GM19395 (cell line): ENCODE measurements around the gene PHF19.
A peak's percentile ranks its signal among the peaks of the same experiment; 100 is the strongest.

ENCODE experiments used
- ATAC-seq: cut with Tn5 transposase; IDR thresholded peaks from one replicate; pipeline ENCODE4 v1.9.1; 2021; ENCODE audit warnings: mild to moderate bottlenecking, moderate library complexity; ENCODE audit not compliant: unreplicated experiment

The PHF19 gene

GRCh38 chr9:120856700-120857099, 20.3 kb downstream of the PHF19 start:
- no peak for ATAC-seq

DNA sequence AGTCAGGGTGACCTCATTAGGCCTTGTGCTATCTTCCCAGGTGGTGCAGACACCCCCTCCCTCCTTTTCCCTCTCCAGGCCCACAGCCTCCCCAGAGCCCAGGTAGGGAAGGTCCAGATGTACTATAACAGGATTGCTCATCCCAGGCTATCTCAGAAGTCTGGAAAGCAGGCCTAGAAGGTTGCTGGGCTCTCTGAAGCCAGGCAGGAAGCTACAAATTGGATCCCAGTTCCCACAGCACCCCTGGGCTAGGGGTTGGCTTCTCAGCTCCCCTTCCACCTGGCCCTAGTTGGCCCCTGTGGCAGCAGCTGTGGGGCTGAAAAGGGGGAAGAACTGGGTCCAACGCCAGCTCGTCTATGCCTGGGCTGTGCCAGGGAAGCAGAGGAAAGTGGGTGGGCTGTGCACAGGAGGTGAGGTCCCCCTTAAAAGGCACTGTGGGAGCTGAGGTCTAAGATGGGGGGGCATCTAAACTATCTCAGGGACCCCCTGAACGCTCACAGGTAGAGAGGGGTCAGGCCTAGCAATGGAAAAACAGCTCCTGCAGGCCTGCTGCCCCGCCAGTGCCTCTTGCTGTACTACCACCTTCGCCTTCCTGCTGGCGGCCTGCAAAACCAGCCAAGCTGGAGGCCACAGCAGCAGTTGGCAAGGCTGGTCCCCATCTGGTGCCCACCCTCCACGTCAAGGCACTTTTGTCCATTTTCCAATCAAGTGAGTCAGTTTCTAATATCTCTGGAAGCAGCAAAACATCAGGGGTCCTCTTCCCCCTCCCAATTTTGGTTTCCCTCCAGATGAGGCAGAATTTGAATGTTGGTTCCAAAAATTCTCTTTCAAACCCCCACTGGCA, 20.9 kb downstream of the PHF19 start:
- ATAC-seq, result no peak

- ATAC-seq, result no peak
These were observed 22.2 kb downstream of the PHF19 start for GRCh38 chr9:120854596-120855327.

DNA sequence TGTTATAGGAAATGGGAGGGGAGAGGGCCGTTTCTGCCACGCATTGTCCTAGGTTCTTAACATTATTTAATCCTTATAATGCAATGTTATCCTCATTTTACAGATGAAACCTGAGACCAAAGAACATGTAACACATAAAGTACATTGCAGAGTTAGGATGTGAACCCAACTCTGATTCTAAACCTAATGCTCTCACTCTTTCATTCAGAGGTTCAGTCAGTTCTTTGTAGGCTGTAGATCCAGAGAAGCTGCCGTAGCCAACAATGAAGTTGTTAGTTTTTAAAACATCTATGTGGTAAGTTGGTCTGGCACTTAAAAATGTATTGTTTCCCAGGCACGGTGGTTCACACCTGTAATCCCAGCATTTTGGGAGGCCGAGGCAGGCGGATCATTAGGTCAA, 23.8 kb downstream of the PHF19 start:
- no peak for ATAC-seq

DNA sequence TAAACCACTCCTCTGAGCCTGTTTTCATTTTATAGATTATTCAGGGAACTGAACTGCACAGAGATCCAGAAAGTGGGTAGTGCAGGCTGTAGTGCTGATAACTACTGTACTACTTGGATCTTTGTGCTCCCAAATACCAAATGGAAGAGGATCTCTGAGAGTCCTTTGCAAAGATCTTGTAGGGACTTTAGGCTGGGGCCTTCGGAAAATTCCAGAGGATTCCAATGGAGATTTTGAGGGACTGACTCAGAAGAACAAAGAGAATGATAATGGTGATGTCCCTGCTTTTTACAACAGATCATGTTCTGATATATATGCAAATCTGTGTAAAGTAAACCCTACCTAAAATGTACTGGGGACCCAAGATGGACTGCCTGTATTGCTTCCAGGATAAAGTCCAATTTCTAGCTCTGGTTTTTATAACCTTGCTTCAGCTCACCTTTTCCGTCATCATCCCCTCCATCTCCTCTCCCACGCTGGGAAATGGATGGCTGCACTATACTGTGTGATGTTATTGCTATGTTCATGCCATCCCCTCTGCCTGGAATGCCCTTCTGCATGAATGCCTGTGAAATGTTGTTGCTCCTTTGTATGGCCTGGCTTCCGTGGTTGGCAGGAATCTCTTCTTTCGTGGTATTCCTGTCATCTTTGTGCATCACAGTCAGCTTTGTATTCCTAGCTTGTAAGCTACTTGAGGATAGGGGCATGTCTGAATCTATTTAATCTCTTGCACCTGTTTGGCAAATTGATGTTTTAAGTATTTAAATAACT, 24.6 kb downstream of the PHF19 start:
- ATAC-seq, result no peak

GRCh38 chr9:120851449-120851848, 25.5 kb downstream of the PHF19 start:
- ATAC-seq, result no peak

DNA sequence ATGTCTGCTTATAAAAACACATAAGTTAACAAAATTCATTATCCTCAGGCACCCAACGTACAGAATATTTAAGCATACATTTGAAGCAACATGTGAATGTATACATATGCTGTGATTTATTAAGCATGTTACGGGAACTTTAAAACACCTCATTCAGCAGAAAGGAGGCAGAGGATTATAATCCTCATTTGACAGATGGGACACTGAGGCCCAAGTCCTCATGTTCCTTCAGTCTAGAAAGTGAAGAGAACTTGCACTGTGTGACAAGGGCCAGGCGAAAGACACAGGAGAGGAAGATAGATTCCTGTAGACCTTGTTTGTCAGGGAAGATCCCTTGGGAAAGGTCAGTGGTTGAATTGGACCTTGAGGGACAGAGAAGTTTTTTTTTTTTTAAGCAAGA, 26.7 kb downstream of the PHF19 start:
- ATAC-seq, result no peak

DNA sequence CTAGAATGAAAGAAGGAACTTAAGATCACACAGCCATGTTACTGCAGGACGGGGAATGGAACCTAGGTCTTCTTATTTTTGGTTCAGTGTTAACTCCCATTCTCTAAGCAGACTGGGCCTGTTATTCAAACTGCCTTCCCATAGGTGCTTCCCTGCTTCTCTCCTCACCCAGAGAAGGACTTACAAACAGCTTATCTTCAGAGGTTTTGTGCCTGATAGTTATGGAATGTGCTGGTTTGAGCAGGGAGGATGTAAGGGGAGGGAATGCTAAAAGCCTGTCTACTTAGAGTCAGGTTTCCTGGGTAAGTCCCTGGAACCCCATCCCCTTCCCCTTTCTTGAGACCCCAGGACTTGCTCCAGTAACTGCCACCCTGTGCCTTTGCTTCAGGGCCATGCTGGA, 30.1 kb downstream of the PHF19 start:
- no peak for ATAC-seq

- no peak for ATAC-seq
These were observed 30.6 kb downstream of the PHF19 start for GRCh38 chr9:120846251-120846889.

GRCh38 chr9:120845255-120845654, 31.7 kb downstream of the PHF19 start:
- ATAC-seq, result no peak

DNA sequence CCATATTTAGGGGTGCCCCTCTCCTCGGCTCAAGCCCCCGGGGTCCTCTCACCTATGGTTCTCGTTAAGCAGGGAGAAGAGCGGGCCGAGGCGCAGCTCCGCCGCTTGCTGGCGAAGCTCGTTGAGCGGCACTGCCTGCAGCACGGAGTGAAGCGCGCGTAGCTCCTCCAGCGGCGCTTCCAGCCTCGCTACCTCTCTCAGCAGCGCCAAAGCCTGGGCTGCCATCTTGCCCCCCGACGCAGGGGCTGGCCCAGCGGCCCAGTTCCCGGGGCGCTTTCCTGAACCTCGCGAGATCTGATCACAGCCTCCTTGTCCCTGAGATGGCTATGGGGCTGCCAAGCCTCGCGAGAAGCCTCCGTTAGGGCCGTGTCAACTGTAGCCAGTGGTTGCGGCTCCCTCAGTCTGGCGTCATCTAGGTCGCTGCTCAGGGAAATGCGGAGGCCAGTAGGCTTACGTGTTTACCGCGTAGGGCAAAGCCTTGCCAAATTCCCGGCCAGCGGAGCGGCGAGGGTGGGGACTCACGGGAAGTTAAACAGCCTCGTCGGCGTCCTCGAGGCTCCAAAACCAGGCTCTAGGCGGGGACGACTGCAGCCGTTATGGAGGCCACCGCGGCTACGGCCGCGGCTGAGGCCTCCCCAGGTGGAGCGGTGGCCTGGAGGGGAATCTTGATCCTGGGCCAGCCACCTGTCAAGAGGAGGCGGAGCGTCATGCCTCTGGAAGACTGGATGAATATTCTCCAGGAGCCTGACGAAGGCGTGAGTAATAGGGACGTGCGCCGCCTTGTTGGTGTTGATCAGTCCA, 34.1 kb downstream of the PHF19 start, which contains the start of gene PSMD5:
TSS of gene PSMD5 (minus strand) at position 238 of the 801 bp plus-strand sequence. CDS start at position 225, 13 bp downstream.
- ATAC-seq, result peak; percentile 99

GRCh38 chr9:120841930-120842684, 34.9 kb downstream of the PHF19 start:
- ATAC-seq, result peak; percentile 15

DNA sequence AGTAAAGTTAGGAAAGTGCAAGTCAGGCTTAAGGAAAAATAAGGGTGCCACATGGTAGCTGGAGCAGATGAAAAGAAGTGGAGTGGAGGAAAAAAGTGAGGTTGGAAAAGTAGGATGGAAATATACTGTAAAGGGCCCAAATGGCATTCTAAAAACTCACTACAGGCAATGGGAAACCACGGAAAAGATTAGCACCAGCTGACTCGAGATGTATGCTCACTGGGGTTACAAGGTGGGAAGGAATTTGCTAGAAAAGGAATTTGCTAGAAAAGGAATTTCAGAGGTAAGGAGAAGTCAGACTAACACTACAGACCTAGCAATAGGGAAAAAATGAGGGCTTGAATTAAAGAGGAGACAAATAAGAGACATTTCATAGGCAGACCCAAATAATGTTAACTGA, 37.8 kb downstream of the PHF19 start:
- no peak for ATAC-seq

DNA sequence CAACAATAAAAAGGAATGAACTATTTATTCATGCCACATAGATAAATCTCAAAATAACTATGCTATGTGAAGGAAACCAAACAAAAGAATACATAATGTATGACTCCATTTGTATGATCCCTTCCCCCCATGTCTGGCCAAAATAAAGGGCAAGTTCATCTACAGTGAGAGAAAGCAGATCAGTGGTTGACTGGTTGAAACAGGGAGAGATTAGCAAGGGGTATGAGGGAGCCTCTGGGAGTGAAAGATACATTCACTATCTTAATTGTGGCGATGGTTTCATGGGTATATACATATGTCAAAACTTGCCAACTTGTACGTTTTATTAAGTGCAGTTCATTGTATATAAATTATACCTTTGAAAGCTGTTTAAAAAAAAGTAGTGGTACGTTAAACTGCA, 39.1 kb downstream of the PHF19 start:
- no peak for ATAC-seq

DNA sequence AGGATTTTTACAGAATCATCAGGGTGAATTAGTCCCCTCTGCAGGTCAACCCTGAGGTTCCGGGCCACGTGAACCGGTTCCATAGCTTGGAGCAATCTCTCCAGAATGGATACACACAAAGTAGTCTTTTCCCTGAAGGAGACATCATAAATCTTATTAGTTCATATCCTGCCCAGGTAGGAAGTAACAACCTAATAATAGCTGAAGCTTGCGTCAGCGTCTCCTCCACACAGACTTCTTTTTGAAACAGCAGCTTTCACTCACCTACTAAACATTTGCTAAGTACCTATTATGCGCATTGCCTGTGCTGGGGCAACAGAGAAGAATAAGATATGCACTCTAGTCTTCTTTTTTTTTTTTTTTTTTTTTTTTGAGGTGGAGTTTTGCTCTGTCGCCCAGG, 43.7 kb downstream of the PHF19 start:
- ATAC-seq, result no peak

- ATAC-seq, result no peak
These were observed 44.2 kb downstream of the PHF19 start for GRCh38 chr9:120832807-120833206.

DNA sequence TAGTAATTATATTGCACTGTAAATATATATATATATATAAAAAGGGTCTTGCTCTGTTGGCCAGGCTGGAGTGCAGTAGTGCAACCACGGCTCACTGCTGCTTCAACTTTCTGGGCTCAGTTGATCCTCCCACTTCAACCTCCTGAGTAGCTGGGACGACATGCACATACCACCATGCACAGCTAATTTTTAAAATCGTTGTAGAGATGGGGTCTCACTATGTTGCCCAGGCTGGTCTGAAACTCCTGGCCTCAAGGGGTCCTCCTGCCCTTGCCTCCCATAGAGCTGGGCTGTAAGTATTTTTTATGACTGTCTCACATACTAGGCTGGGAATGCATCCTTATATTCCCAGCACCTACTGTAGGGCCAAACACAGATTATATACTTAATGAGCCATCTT, 46.1 kb downstream of the PHF19 start:
- no peak for ATAC-seq

GRCh38 chr9:120830151-120830550, 46.8 kb downstream of the PHF19 start:
- ATAC-seq, result no peak

- no peak for ATAC-seq
These were observed 47.3 kb downstream of the PHF19 start for GRCh38 chr9:120829650-120830049.
